NCI-H1092 (cell line): ENCODE data around the gene CDIPT.
"Not testable (repeated sequence)": the region's sequence is repeated elsewhere in the genome, so short reads cannot be mapped to it uniquely, and the experiment has no call there.

Experiments
- DNase-seq: peaks from one replicate; lab custom pipeline; 2025; lab: John Stamatoyannopoulos, UW

The CDIPT gene, protein sequence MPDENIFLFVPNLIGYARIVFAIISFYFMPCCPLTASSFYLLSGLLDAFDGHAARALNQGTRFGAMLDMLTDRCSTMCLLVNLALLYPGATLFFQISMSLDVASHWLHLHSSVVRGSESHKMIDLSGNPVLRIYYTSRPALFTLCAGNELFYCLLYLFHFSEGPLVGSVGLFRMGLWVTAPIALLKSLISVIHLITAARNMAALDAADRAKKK

DNA sequence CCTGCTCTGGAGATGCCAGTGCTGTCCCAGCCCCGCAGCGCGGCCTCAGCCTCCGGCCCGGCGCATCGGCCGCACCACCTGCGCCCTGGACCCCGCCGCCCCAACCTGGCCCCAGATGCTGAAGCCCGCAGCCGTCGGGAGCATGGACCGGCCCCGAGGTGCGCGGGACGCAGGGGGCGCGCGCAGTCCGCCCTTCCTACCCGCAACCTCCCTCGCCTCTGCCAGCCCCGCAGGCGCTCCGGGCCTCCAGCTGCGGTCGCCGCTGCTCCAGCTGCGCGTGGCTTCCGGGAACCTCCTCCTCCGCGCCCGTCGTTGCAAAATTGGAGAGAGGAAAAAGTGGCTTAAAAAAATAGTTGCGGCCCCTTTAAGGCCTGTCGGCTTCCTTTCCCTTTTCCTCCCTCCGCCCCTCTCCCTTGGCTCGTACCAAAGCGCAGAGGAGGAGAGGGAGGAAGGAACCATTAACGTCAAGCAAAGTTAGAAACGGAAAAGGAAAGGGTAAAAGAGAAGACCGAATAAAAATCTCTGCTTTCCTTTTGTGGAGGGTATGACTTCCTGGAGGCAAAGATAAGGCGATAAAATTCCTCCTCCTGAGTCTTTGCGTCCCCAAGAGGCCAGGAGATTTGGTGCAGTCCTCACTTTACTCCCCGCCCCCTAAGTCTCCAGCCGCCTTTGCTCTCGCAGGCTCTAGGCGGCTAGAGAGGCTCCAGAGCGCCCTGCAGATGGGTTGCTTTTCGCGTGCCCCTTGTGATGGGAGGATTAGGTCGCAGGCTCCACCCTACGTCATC lies at the start of gene CDIPT:
Gene CDIPT, minus strand, starts transcription at position 343 of the 785 bp plus-strand sequence. CDS start 369 bp downstream, outside the sequence.
- DNase-seq = peak; percentile 96

DNA sequence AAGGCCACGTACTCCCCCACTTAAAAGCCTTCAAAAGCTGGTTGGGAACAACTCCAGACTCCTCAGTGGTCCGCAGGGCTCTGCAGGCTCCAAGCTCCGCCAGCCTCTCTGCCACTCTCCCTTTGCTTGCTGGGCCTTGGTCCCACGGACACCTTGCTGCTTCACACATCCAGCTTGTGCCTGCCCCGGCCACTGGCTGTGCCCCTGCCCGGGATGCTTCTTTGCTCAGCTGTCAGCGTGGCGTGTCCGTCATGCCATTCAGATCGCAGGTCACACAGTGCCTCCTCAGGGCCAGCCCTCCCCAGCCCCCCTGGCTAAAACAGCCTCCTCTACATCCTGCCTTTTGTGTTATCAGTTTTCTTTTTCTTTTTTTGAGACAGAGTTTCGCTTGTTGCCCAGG lies 49.1 kb upstream of the CDIPT start:
- no peak for DNase-seq

DNA sequence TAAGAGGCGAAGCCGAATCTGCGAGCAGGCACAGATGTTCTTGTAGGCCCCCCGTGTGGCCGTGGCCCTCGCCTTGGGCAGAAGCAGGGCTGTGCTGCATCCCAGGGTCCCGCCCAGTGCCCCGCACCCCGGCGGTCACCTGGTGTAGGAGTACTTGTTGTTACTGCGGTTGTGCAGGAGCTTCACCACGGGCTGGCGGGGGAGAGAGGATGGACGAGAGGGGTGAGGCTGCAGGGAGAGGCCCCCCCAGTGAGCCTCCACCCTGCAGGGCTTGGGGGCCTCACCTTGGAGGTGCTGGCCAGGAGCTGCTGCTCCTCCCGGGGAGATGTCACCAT lies 48.6 kb upstream of the CDIPT start:
- DNase-seq = no peak

DNA sequence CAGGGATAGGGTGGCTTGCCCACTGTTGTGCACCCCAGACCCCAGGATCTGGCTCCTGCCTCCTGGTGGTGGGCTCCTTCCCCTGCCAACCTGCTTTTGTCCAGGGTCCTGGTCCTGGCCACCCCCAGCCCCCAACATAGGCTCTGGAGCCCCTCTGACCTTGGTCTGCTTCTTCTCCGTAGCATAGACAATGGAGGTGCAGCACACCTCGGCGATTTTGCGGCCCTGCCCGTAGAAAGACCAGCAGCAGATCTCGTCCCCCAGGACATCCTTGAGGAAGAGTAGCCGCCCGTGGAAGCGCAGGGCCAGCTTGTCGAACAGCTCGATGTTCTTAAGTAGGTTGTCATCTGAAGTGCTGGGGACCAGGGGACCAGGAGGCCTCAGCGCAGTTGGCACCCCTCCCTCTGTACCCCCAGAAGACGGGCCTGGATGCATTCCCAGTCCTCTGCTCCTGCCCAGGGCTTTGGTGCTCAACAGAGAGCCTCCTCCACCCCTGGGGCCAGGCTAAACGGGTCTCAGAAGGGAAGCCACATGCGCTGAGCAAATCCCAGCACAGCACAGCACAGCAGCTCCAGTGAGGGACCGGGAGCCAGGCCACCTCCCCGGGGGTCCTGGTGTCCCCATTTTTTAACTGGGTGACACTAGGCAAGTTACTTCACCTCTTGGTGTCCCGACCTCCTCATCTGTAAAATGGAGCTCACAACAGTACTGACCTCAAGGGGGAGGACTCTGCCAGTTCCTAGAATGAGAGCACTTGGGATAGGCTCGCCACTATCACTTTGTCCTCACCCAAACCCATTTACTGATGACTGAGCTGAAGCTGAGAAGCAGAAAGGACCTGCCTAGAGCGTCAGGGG lies 48.0 kb upstream of the CDIPT start:
- no peak for DNase-seq

DNA sequence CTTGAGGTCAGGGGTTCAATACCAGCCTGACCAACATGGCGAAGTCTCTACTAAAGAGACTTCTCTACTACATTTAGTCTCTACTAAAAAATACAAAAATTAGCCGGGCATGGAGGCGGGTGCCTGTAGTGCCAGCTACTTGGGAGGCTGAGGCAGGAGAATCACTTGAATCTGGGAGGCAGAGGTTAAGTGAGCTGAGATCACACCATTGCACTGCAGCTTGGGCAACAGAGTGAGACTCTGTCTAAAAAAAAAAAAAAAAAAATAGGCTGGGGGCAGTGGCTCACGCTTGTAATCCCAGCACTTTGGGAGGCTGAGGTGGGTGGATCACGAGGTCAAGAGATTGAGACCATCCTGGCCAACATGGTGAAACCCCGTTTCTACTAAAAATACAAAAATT lies 46.8 kb upstream of the CDIPT start:
- not testable (repeated sequence) for DNase-seq

DNA sequence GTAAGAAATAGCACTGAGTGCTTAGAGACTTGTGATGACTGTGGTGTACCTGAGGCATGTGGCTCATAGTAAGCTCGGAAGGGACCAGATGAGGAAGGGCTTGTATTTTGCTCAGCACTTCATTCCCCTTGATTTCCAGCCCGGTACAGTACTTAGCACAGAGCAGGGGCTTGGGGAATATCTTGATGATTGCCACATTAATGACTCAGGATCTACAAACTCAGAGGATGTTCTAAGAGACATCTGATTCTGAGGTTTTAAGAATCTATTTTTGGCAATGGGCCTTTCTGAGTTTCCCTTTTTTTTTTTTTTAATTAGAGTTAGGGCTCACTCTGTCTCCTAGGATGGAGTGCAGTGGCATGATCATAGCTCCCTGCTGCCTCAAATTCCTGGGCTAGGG lies 46.4 kb upstream of the CDIPT start:
- DNase-seq = no peak

DNA sequence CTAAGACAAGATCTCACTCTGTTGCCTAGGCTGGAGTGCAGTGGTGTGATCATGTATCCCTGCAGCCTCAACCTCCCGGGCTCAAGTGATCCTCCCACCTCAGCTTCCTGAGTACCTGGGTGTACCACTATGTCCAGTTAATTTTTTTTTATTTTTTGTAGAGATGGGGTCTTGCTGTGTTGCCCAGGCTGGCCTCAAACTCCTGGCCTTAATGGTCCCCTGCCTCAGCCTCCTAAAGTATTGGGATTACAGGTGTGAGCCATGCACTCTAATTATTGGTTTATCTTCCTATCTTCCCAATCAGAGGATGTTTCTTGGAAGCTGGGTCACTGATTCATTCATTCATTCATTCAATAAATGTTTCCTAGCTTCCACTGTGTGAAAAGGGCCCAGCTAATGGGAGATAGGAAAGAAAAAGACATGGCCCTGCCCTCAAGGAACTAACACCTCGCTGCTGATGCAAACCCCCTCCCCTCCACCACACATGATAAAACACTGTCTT lies 45.7 kb upstream of the CDIPT start:
- no peak for DNase-seq

DNA sequence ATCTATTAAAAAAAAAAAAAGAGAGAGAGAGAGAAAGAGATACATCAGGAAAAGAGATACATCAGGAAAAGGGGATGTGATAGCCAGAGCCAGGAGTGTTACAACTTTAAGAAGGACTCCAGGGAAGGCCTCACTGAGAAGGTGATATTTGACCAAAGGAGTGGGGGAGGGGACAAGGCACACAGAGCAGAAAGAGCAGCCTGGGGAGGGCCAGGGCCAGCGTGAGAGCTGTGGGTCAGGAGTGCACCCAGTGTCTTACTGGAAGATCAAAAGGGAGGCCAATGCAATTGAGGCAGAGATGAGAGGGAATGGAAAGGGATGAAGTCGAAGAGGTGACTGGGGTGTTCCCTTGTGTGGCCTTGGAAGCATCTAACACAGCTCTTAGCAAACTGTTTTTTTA lies 44.9 kb upstream of the CDIPT start:
- no peak for DNase-seq

DNA sequence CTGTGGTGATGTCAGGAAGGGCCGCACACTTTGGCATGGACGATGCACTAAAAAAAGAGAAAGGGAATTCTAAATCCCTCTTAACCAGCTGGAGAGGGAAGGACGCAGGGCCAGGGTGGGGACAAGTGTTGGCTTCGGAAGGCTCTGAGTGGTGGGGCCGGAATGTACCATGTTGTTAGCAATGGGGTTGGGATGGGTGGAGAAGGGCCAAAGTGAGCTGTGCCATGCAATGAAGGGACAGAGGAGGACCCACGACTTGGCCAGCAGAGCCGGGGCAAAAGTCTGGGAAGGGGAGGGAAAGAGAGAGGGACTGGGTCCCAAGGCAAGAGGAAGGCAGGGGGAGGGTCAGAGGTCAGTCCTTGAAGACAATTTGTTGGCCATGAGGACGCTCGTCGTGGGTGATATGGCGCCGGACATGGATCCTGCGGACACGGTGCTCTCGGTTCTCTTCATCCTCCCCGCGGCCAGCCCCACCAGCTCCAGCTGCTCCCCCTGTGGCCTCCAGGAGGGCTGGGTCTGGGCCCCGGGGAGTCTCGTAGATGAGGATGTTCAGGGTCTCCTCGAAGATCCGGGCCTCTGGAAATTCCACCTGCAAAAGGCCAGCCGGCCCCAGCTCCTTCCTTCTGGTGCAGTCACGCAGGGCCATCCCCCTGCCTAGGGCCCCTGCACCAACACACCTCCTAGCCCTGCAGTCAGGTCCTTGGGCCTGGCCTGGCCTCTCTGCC lies 43.7 kb upstream of the CDIPT start:
- no peak for DNase-seq

DNA sequence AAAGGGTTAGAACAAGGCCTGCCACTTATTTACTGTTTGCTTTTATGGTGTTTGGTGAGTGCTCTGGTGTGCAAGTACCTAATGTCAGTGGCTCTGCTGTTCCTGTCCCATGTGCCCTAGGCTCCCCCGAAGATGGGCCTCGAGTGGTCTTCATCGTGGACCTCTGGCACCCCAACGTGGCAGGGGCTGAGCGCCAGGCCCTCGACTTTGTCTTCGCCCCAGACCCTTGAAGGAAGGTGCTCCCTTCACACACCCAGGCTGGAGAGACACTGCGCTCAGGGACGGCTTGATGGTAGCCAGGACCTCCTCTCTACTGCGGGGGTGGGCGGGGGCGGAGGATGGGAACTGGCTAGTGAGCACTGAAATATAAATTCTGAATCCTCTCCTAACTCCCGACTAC lies 42.6 kb upstream of the CDIPT start:
- no peak for DNase-seq

DNA sequence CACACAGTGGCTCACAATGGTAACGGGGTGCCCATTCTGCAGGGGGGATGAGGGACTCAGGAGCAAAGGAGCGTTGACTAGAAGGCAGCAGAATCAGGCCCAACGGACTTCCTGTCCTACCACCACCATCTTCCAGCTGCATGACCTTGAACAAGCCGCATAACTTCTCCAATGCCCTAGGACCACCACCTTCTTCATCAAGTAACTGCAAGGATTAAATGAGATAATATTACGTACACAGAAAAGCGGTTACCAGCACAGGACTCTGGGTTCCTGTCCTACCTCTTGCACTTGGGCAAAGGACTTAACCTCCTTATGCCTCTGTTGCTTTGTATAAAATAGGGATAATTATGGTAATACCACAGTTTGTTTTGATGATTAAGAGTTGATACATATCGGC lies 41.9 kb upstream of the CDIPT start:
- no peak for DNase-seq

DNA sequence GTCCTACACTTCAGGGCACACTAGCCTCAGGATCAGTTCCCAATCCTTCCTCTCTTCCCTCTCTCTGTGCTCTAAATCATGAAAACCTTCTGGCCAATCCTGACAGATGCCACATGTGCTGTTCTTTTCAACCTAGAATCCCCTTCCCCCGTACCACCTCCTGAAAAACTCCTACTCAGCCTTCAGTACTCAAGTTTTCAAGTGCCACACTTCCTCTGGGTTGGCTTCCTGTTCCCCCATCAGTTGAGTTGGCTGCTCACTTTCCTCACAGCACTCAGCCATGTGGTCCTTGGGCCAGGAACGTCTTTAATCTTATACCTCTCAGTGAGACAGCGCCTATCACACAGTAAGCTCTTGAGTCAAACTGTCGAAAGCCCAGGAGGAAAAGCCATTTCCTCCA lies 40.6 kb upstream of the CDIPT start:
- no peak for DNase-seq

DNA sequence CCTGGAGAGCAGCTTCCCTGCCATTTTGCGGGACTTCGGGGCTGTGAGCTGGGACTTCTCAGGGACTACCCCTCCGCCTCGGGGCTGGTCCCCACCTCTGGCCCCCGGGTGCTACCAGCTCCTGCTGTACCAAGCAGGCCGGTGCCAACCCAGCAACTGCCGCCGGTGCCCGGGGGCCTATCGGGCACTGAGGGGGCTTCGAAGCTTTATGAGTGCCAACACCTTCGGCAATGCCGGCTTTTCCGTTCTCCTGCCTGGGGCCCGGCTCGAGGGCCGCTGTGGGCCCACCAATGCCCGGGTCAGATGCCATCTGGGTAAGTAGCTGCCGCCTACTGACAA lies 38.5 kb upstream of the CDIPT start:
- DNase-seq = no peak

DNA sequence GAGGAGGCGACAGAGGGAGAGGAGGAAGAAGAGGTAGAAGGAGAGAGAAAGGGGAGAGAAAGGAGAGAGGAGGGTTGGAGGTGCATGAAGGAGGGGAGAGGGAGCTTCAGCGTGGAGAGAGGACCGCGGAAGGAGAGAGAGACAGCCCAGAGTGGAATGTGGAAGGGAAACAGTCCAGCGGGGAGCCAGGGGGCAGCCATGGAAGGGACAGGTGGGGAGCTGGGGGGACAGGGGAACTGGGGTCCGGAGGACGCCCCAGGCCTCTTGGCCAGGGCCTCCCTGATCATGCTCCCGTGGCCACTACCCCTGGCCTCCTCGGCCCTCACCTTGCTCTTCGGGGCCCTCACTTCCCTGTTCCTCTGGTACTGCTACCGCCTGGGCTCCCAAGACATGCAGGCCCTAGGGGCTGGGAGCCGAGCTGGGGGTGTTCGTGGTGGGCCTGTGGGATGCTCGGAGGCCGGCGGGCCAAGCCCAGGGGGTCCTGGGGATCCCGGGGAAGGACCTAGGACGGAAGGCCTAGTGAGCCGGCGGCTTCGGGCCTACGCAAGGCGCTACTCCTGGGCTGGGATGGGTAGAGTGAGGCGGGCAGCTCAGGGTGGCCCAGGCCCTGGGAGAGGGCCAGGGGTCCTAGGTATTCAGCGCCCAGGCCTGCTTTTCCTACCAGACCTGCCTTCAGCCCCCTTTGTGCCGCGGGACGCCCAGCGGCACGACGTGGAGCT lies 38.0 kb upstream of the CDIPT start:
- no peak for DNase-seq

DNA sequence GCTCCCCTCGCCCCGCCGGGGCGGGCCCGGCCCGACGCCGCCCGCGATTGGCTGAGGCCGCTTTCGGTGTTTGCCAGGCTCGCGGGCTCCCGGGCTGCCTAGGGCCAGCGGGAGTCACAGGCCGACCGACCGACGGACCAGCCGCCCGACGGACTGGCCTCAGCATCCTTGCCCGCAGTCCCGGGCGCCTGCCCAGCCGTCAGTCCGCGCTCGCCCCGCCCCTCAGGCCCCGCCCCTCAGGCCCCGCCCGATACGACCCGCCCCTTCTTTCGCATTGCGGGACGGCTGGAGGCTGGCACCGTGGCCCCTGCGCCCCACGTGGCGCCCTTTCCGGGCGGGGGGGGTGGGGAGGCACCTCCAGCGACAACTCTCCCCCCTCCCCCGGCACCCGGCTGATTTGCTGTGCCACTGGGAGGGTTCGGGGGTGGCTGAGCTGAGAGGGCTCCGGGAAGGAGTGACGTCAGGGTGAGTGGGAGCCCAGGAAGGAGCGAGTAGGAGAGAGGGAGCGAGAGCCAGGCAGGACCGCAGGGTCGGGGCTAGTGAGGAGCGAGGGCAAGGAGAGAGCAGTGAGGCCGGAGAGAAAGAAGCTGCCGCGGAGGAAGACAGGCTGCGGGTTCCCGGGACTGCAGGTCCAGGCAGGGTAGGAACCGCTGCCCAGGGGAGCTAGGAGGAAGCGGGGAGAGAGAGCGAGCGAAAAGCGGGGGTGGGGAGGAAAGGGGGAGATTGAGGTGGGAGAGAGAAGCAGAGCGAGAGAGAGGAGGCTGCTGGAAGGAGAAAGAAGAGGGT lies 37.3 kb upstream of the CDIPT start, which contains the start of gene ASPHD1:
Gene ASPHD1, plus strand, starts transcription at position 387 of the 786 bp plus-strand sequence. CDS start 484 bp downstream, outside the sequence.
- peak; percentile 59 for DNase-seq

DNA sequence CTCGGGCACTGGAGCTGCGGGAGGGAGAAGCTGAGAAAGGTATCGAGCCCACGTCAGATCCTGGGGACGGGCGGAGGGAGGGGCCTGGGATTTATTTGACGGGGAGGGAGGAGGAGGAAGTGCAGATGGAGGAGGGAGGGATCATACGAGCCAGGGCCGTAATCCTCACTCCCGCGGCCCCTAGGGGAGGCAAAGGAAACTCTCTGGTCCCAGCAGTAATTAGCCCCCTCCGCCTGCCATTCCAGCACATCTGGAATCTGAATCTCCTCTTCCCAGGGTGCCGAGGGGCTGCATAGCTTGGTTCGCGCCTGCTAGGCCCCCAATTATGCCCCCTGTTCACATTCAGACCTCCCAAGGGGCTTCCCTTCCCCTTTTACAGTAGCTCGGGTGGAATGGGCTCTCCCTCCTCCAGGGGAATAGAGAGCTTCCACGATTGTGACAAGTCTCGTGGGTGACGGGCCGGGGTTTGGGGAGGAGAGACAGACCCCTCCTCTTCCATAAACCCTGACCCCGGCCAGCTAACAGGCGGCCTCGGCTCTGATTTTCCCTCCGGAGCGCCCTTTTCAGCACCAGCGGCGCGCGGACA lies 36.6 kb upstream of the CDIPT start, which contains the start of gene SEZ6L2:
Gene SEZ6L2, minus strand, starts transcription at position 35 of the 586 bp plus-strand sequence. CDS start 531 bp downstream, outside the sequence.
- peak; percentile 89 for DNase-seq

DNA sequence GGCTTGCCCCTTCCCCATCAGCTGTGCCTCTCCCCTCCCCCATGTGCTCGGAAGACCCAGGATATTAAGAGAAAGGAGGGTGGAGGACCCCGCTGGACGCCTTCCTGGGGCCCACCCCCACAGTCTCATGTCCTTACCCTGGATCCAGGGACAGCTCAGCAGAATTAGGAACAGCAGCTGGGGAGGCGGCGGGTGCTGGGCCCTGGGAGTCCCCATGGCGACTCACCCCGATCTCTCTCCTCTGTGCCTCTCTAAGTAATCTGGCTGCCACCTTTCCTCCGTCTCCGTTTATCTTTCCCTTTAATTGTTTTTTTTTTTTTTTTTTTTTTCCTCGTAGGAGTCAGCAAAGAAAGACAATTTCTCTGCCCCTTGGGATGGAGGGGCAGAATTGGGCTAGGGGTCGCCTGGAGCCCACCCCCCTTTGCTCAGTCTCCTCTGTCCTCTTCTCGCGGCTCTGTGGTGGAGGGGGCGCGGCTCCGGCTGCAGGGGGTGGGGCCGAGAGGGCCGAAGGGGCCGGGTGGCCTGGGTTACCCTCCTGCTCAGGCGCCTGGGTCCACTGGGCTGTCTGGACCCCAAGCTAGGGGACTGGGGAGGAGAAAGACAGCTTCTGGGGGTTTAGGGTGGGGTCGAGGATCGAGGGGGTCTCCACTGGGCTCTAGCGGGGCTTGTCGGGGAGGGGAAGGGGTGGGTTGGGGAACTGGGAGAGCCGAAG lies 35.9 kb upstream of the CDIPT start:
- peak; percentile 59 for DNase-seq

DNA sequence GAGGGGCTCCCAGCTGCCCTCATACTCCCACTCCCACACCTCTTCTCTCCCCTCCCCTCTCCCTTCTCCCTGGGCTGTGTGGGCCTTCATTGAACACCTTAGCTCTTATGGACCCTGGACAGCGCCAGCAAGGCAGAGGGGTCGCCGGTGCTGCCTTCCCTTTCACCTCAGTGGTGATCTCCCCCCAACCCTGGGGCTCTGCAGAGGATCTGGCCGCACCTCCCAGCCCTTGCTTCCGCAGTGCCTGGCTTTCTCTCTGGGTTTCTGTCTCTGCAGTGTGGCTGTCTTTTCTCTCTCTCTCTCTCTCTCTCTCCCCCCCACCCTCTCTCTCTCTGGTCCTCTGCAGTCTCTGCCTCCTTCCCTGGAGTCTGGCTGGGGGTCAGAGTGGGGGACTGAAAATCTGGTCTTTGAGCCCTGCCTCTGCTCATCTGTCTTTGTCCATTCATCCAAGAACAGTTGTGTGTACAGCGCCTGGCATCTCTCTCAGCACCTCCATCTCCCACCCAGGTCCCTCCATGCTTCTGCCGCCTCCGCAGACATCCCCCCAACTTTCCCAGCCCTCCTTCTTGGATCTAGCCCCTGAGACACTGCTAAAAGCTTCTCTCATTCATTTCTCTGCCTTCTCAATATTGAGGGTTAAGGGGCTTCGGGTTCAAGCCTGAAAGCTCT lies 35.2 kb upstream of the CDIPT start:
- no peak for DNase-seq

DNA sequence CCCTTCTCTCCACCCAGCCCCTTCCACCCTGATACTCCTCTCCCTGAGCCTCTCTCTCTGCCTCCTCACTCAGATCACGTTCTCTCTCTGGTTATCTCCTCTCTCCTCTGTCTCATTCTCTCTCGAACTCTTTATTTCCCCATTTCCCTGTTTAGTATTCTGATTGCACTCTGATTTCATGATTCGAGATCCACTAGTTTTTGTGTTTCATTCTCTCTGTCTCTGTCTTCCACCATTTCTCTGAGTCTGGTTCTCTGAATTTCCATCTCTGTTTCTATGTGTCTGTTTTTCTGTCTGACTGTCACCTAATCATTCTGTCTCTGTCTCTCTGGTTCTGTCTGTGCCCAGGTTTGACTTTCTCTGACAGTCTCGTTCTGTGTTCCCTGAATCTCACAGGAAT lies 34.3 kb upstream of the CDIPT start:
- DNase-seq = no peak
